Adrenal gland (tissue), 12 donors: Measurements from ENCODE around the gene NTF3. TPM values are rescaled to one million over a fixed set of nuclear protein-coding genes. Genes with fewer than 3 reads are reported as not detected.

Experiments
- DNase-seq, 7 donors: peaks; one replicate each; pipeline ENCODE4 v3.0.0-alpha.2; 2019 to 2020
- H3K27ac ChIP-seq, 5 donors: fragments of 200-600 bp; sonication (generic) in 4 of 5; 1 replicate in 3 of 5; 2 replicates in 2 of 5; pipeline versions ENCODE4 v1.5.1 to v1.8.0; 2016 to 2020; ENCODE audit warnings: mild to moderate bottlenecking in 1 of 5
- H3K27me3 ChIP-seq: fragments of 200-600 bp; 2 replicates; pipeline ENCODE4 v1.8.0; 2021
- H3K36me3 ChIP-seq, 2 donors: fragments of 200-600 bp; replicated peaks in 1 of 2; 1 replicate in 1 of 2; 2 replicates in 1 of 2; pipeline versions ENCODE4 v1.5.1 to v1.8.0; 2018 to 2022
- H3K4me1 ChIP-seq, 2 donors: fragments of 200-600 bp; replicated peaks in 1 of 2; 1 replicate in 1 of 2; 2 replicates in 1 of 2; pipeline versions ENCODE4 v1.5.1 to v1.8.0; 2018 to 2021
- H3K4me3 ChIP-seq, 4 donors: fragments of 200-600 bp; sonication (generic) in 3 of 4; one replicate each; pipeline ENCODE4 v1.5.1; 2016 to 2018
- H3K9me3 ChIP-seq, 3 donors: fragments of 200-600 bp; sonication (generic) in 1 of 3; replicated peaks in 1 of 3; 1 replicate in 2 of 3; 2 replicates in 1 of 3; pipeline versions ENCODE4 v1.5.1 to v1.8.0; 2016 to 2021
- POLR2A ChIP-seq, 2 donors: fragments of 450-650 bp; IDR thresholded peaks; one replicate each; pipeline ENCODE4 v1.6.1; 2017; ENCODE audit warnings: antibody characterized with exemption in 2 of 2, mild to moderate bottlenecking in 2 of 2, moderate library complexity in 1 of 2
- WGBS, 4 donors: extraction: QIAGEN DNeasy Blood & Tissue Kit in 2 of 4; methylation state at CpG; one replicate each; pipeline versions ENCODE4 v1.1.5 to v1.1.7; 2013 to 2017; 5-methylcytosine and 5-hydroxymethylcytosine counted together
- intact Hi-C, 2 donors: fragments of 100-400 bp; cut with DNase I; formaldehyde crosslinking; loops; one replicate each; pipeline versions ENCODE4 v1.14.1 to v1.15.0; 2022 to 2023
- polyA plus RNA-seq, 3 donors: library from polyadenylated mRNA; stranded (reverse); fragments of 200-250 nt in 2 of 3; fragments of 350-450 nt in 1 of 3; fragmentation: Illumina TruSeq in 1 of 3; extraction: RNeasy Lipid Tissue Mini Kit (QIAGEN cat#74804) in 1 of 3; gene quantifications; one replicate each; pipeline ENCODE4 v1.2.3, GENCODE V29; 2013 to 2014
- total RNA-seq, 9 donors: library from RNA; depleted of rRNA in 4 of 9; stranded (reverse); fragments of >200 nt in 4 of 9; fragments of 120-200 nt in 1 of 9; fragmentation: NEBNext Ultra II Directional in 1 of 9; extraction: Animal tissue kit (Norgen Biotek cat#: 25700) in 1 of 9; gene quantifications; one replicate each; pipeline versions ENCODE4 v1.1.0 to v1.2.4, GENCODE V29; 2013 to 2023
- TF ChIP-seq, protein P1 (sequence below), 6 experiments: fragments of 450-650 bp in 4 of 6; fragments of 200-600 bp in 2 of 6; sonication (generic) in 1 of 6; IDR thresholded peaks; 1 replicate in 5 of 6; 2 replicates in 1 of 6; pipeline versions ENCODE4 v1.5.1 to v1.8.0; 2016 to 2021; ENCODE audit warnings: antibody characterized with exemption in 6 of 6, mild to moderate bottlenecking in 2 of 6, moderate library complexity in 1 of 6
- donor health status: healthy with polysubstance abuse.
- donor health status: Bipolar disorder and iron deficiency.
- donor health status: DM: yes; HTN: yes; CAD: no.
- donor health status: DM: no; HTN: no; CAD: no.
- donor health status: DM: no; HTN: no; CAD: no.
- donor health status: DM: yes; HTN: yes; CAD: no.

NTF3 gene
- total and polyA plus RNA-seq, 12 donors: 0.28 to 2.9 (median 0.73) TPM; not detected in 2

DNA sequence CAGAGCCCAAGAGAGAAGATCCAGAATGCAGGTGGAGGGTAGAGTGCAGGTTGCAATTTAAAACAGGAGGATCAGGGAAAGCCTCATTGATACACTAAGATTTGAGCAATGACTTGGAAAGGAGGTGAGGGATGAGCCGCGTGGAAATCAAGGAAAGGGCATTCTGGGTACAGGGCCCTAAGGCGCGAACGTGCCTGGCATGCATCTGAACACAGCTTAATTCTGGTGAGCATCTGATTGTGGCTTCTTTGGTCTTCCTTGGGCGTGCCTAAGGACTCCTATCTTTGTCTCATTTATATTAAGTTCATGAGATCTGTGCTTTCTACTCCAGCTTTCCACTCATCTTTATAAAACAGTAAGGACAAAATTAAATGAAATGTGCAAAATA is 79.3 kb downstream of the NTF3 start:
- no peak overlapping the region for H3K27ac ChIP-seq

DNA sequence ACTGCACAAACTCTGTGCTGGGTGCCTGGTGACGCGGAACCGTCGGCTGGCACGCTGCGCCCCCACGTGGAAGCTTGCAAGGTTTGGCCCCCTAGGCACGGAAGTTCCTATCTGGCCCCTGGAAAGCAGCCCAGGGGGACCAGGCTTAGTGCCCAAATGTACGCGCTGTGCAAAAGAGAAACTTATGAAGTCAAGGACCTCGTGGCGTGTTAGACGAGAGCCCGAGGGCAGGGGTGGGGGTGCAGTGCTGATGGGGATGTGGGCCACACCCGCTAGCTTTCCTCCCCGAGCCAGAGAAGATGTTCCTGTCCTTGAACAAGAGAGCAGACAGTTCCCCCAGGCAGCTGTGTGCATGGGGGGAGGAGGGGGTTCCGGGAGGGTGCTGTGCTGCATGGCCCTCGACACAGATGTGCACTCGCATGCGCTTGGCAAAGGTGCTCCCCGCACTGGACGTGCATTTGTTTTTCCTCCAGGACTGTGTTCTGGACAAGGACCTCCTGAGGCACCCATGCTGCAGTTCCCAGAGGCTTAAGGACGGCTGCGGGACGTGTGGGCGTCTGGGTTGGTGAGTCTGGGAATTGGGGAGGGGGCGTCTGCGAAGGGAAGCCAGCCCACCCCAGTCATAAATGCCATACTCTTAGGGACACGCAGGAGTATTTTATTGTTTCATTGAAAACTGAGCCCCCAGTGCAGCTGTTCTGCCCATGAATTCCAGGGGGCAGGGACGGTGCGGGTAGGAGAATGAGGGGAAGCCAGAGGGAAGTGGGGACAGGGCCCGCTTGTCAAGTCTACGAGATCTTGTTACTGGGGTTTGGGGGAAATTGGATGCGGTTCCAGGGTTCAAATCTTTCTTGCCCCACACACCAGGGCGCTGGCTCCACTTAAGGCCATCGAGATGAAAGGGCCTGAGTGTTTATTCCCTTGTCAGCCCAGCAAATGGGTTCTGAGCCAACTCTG is 80.0 kb downstream of the NTF3 start:
- Histone ChIP-seq H3K4me3 (no peak overlapping the region), H3K36me3 (no peaks in the 10 kb centered on the region), H3K27me3 (no peaks in the 10 kb centered on the region), H3K4me1 (no peaks in the 10 kb centered on the region), H3K27ac (no peak overlapping the region), H3K9me3 (no peaks in the 10 kb centered on the region)
- TF ChIP-seq, protein P1, sequence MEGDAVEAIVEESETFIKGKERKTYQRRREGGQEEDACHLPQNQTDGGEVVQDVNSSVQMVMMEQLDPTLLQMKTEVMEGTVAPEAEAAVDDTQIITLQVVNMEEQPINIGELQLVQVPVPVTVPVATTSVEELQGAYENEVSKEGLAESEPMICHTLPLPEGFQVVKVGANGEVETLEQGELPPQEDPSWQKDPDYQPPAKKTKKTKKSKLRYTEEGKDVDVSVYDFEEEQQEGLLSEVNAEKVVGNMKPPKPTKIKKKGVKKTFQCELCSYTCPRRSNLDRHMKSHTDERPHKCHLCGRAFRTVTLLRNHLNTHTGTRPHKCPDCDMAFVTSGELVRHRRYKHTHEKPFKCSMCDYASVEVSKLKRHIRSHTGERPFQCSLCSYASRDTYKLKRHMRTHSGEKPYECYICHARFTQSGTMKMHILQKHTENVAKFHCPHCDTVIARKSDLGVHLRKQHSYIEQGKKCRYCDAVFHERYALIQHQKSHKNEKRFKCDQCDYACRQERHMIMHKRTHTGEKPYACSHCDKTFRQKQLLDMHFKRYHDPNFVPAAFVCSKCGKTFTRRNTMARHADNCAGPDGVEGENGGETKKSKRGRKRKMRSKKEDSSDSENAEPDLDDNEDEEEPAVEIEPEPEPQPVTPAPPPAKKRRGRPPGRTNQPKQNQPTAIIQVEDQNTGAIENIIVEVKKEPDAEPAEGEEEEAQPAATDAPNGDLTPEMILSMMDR (IDR thresholded peaks at IDR 0.05): peak in 3 of 6 experiments; percentile 14 to 21 (median 20)
- TF ChIP-seq POLR2A (IDR thresholded peaks at IDR 0.05): no peak
- WGBS, 4 donors: 30 to 41% (median 35%) methylated on average over 28 to 36 of the region's 36 CpGs
- peak in 2 of 7 donors; percentile 8 to 45 for DNase-seq
- intact Hi-C loops: no loop called here

More for the DNA sequence above, 79.3 kb downstream of the NTF3 start:
- no peaks in the 10 kb centered on the region for H3K36me3 ChIP-seq
- no peaks in the 10 kb centered on the region for H3K27me3 ChIP-seq
- peak in 1 of 7 donors; percentile 3 for DNase-seq
- 53 to 61% (median 57%) methylated on average over 6 of the region's 6 CpGs for WGBS, 4 donors
- H3K4me1 ChIP-seq: no peaks in the 10 kb centered on the region
- TF ChIP-seq POLR2A (IDR thresholded peaks at IDR 0.05): no peak
- TF ChIP-seq, protein P1 (IDR thresholded peaks at IDR 0.05): no peak
- no peaks in the 10 kb centered on the region for H3K9me3 ChIP-seq
- intact Hi-C loops: no loop called here
- no peak overlapping the region for H3K4me3 ChIP-seq

DNA sequence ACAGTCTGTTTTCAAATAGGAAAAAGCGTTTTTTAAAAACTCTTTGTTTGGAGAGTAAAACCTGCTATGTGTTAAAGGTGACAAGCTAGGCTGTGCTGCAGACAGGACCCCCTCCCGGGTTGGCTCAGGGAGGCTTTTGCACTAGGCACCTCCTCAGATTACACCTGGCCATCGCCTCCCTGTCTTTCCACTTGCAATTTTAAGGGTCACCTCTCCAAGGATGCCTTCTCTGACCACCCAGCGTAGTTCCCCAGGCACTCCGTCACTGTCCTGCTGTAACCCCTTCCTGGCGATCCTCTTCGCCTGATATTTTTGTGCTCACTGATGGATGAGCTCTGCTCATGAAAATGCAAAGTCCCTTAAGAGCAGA is 80.7 kb downstream of the NTF3 start:
- no peaks in the 10 kb centered on the region for H3K4me1 ChIP-seq
- intact Hi-C loops: no loop called here
- DNase-seq: no peak
- no peak overlapping the region for H3K27ac ChIP-seq
- H3K4me3 ChIP-seq: no peak overlapping the region
- no peaks in the 10 kb centered on the region for H3K9me3 ChIP-seq
- WGBS, 4 donors: 69 to 75% (median 70%) methylated on average over 7 of the region's 7 CpGs
- H3K27me3 ChIP-seq: no peaks in the 10 kb centered on the region
- H3K36me3 ChIP-seq: no peaks in the 10 kb centered on the region
- TF ChIP-seq POLR2A (IDR thresholded peaks at IDR 0.05): no peak
- TF ChIP-seq, protein P1 (IDR thresholded peaks at IDR 0.05): no peak

DNA sequence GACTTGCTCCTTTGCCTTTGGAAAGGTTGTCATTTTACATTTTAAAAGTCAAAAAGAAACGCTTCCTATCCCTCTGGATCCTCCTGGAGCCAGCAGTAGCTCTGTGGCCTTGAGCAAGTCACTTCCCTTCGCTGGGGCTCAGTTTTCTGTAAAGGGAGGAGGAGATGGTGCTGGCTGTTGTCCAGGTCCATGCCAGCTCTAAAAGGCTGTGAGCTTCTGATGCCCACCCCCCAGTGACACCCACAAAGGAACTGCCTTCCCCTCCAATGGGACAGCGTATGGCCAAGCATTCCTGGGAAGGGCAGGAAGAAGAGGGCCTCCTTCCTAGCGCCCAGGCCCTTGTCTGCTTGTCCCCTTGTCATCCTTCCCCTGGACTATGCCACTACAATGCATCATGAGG is 81.5 kb downstream of the NTF3 start:
- intact Hi-C loops: no loop called here
- no peak overlapping the region for H3K4me3 ChIP-seq
- 54 to 78% (median 73%) methylated on average over 3 to 4 of the region's 4 CpGs for WGBS, 4 donors
- TF ChIP-seq, protein P1 (IDR thresholded peaks at IDR 0.05): no peak
- no peak for TF ChIP-seq POLR2A (IDR thresholded peaks at IDR 0.05)
- H3K36me3 ChIP-seq: no peaks in the 10 kb centered on the region
- no peak for DNase-seq
- no peaks in the 10 kb centered on the region for H3K4me1 ChIP-seq
- H3K9me3 ChIP-seq: no peaks in the 10 kb centered on the region
- no peaks in the 10 kb centered on the region for H3K27me3 ChIP-seq
- H3K27ac ChIP-seq: no peak overlapping the region
